K562 (cell line): ENCODE data around the gene ELP1. TPM values are rescaled to one million over a fixed set of nuclear protein-coding genes. Genes with fewer than 3 reads are reported as not detected.

Experiments
- ATAC-seq: fragments of 200-7000 bp; cut with Tn5 transposase; 3 replicates; pipeline ENCODE4 v1.9.1; 2020; ENCODE audit warnings: moderate library complexity
- BruUV-seq: library from RNA; stranded (reverse); fragments of 400-500 nt; replicated peaks from 2 replicates; lab custom pipeline; 2021; lab: Mats Ljungman, UMichigan
- CTCF ChIA-PET: fragments of 300-600 bp; formaldehyde crosslinking; extraction: SDS; loops from one replicate; lab custom pipeline; 2021; ENCODE audit warnings: low intra/inter-chr PET ratio; lab: Yijun Ruan, JAX
- POLR2A ChIA-PET: fragments of 300-600, 350-650 bp; sonication (Branson Sonifier 250); formaldehyde crosslinking; extraction: SDS; loops from one replicate; lab custom pipeline; 2021; ENCODE audit warnings: antibody characterized with exemption, inconsistent platforms; lab: Yijun Ruan, JAX
- DNase-seq, 4 experiments: peaks; one replicate each; pipeline versions ENCODE4 v3.0.0 to v3.0.0-alpha.2; 2011 to 2018; ENCODE audit warnings: low spot score in 3 of 4, mixed read lengths in 3 of 4; ENCODE audit errors: extremely low read depth in 1 of 4
- FAIRE-seq: peaks from 2 replicates; lab custom pipeline; 2011; peaks lifted over from hg19 to GRCh38; lab: Jason Lieb, UNC
- H2AFZ ChIP-seq: 2 replicates; pipeline ENCODE4 v1.6.0; 2011; ENCODE audit warnings: low read depth, low read length, control low read depth, inconsistent platforms
- H3K27ac ChIP-seq: fragments of 200-600 bp; 3 replicates; pipeline ENCODE4 v1.8.0; 2011; ENCODE audit warnings: low read depth, mild to moderate bottlenecking, control low read depth, inconsistent platforms, low read length, moderate library complexity, mixed read lengths; ENCODE audit errors: extremely low read depth
- H3K27me3 ChIP-seq, 2 experiments: fragments of 300-600 bp in 1 of 2; 2 replicates in 1 of 2; 3 replicates in 1 of 2; pipeline versions ENCODE4 v1.6.0 to v1.8.0; 2011; ENCODE audit warnings: inconsistent platforms in 2 of 2, low read length in 2 of 2, mild to moderate bottlenecking in 1 of 2, mixed read lengths in 1 of 2, moderate library complexity in 1 of 2; ENCODE audit not compliant: control insufficient read depth in 2 of 2, insufficient read depth in 2 of 2
- H3K36me3 ChIP-seq: fragments of 300-600 bp; 3 replicates; pipeline ENCODE4 v1.8.0; 2011; ENCODE audit warnings: mild to moderate bottlenecking, low read length, inconsistent platforms; ENCODE audit not compliant: control insufficient read depth, insufficient read depth
- H3K4me1 ChIP-seq, 2 experiments: fragments of 200-600 bp in 1 of 2; replicated peaks in 1 of 2; 2 replicates in 1 of 2; 3 replicates in 1 of 2; pipeline versions ENCODE4 v1.5.1 to v1.8.0; 2011; ENCODE audit warnings: inconsistent platforms in 2 of 2, low read length in 2 of 2, mild to moderate bottlenecking in 1 of 2, mixed read lengths in 1 of 2, moderate library complexity in 1 of 2; ENCODE audit not compliant: control insufficient read depth in 2 of 2, insufficient read depth in 2 of 2
- H3K4me2 ChIP-seq: 2 replicates; pipeline ENCODE4 v1.6.1; 2011; ENCODE audit warnings: low read length, control low read depth, inconsistent platforms, mixed read lengths; ENCODE audit not compliant: insufficient read depth
- H3K4me3 ChIP-seq: fragments of 200-600 bp; sonication (generic), shearing (Covaris generic); 2 replicates; pipeline ENCODE4 v1.5.1; 2016; ENCODE audit warnings: control low read depth, inconsistent platforms
- H3K79me2 ChIP-seq: fragments of 200-600 bp; 3 replicates; pipeline ENCODE4 v1.8.0; 2011; ENCODE audit warnings: low read length, inconsistent platforms; ENCODE audit not compliant: control insufficient read depth, insufficient read depth
- H3K9ac ChIP-seq, 2 experiments: 2 replicates each; pipeline versions ENCODE4 v1.6.0 to v1.6.1; 2011; ENCODE audit warnings: low read depth in 2 of 2, low read length in 2 of 2, control low read depth in 1 of 2, inconsistent platforms in 1 of 2, mild to moderate bottlenecking in 1 of 2, mixed read lengths in 1 of 2; ENCODE audit not compliant: insufficient read depth in 1 of 2
- H3K9me1 ChIP-seq: one replicate; pipeline ENCODE4 v1.6.0; 2011; ENCODE audit warnings: inconsistent platforms, mild to moderate bottlenecking, low read length, moderate library complexity; ENCODE audit not compliant: control insufficient read depth, insufficient read depth
- H3K9me3 ChIP-seq: replicated peaks from 2 replicates; pipeline ENCODE4 v1.5.1; 2011; ENCODE audit warnings: low read depth, low read length, inconsistent platforms; ENCODE audit not compliant: control insufficient read depth, insufficient read depth
- H4K20me1 ChIP-seq: replicated peaks from 2 replicates; pipeline ENCODE4 v1.6.1; 2011; ENCODE audit warnings: low read length, inconsistent platforms, mixed read lengths; ENCODE audit not compliant: control insufficient read depth, insufficient read depth
- ARID3A ChIP-seq: IDR thresholded peaks from 2 replicates; pipeline ENCODE4 v1.6.1; 2012; ENCODE audit warnings: low read depth, low read length, improper control_type of control experiment, borderline replicate concordance
- CBFA2T3 ChIP-seq: fragments of 450-650 bp; IDR thresholded peaks from 2 replicates; pipeline ENCODE4 v1.6.1; 2017
- CTCFL ChIP-seq: IDR thresholded peaks from 2 replicates; pipeline ENCODE4 v1.6.1; 2011; ENCODE audit warnings: borderline replicate concordance, low read depth, mild to moderate bottlenecking, moderate library complexity, low read length; ENCODE audit not compliant: insufficient read depth, poor library complexity, severe bottlenecking
- E2F1 ChIP-seq: sonication (generic); formaldehyde crosslinking; IDR thresholded peaks from 2 replicates; pipeline ENCODE4 v1.8.1; 2023; ENCODE audit warnings: mild to moderate bottlenecking, missing genetic modification reagents, moderate library complexity
- HMGN3 ChIP-seq: IDR thresholded peaks from 2 replicates; pipeline ENCODE4 v1.6.1; 2011; ENCODE audit warnings: borderline replicate concordance, low read depth, mild to moderate bottlenecking, mixed read lengths, low read length; ENCODE audit not compliant: insufficient read length; ENCODE audit errors: extremely low read depth
- HMGXB4 ChIP-seq: sonication (generic); formaldehyde crosslinking; IDR thresholded peaks from 2 replicates; pipeline ENCODE4 v1.8.1; 2023; ENCODE audit warnings: mild to moderate bottlenecking, missing genetic modification reagents
- MTA2 ChIP-seq: fragments of 450-650 bp; IDR thresholded peaks from 2 replicates; pipeline ENCODE4 v1.6.1; 2016; ENCODE audit warnings: low read depth
- PRPF4 ChIP-seq: fragments of 200-400 bp; formaldehyde crosslinking; IDR thresholded peaks from one replicate; pipeline ENCODE4 v1.6.1; 2017; ENCODE audit warnings: low read length, low read depth, mild to moderate bottlenecking; ENCODE audit not compliant: insufficient read depth, poor library complexity, severe bottlenecking
- RFX1 ChIP-seq: fragments of 450-650 bp; IDR thresholded peaks from 2 replicates; pipeline ENCODE4 v1.6.1; 2016; ENCODE audit warnings: mild to moderate bottlenecking, moderate library complexity
- XRCC5 ChIP-seq: fragments of 200-400 bp; formaldehyde crosslinking; IDR thresholded peaks from 2 replicates; pipeline ENCODE4 v1.6.1; 2017; ENCODE audit warnings: low read depth, mild to moderate bottlenecking, low read length
- ZNF592 ChIP-seq: fragments of 450-650 bp; IDR thresholded peaks from 2 replicates; pipeline ENCODE4 v1.6.1; 2017; ENCODE audit warnings: antibody characterized with exemption, mild to moderate bottlenecking
- WGBS: fragments of 100-300 bp; shearing (Covaris generic); methylation state at CpG from one replicate; pipeline ENCODE4 v1.1.6; 2016; ENCODE audit warnings: low coverage, mixed read lengths; ENCODE audit not compliant: insufficient coverage; ENCODE audit errors: missing lambda C conversion rate; 5-methylcytosine and 5-hydroxymethylcytosine counted together
- in situ Hi-C: fragments of 300-500 bp; cut with MboI; formaldehyde crosslinking; loops from 4 replicates; pipeline ENCODE4 v1.15.0; 2018; ENCODE audit warnings: inconsistent platforms, mixed read lengths
- intact Hi-C: fragments of 100-400 bp; cut with micrococcal nuclease; formaldehyde crosslinking; loops from 2 replicates; pipeline ENCODE4 v1.14.2; 2022
- polyA plus RNA-seq, 8 experiments: library from polyadenylated mRNA; depleted of rRNA in 4 of 8; stranded (reverse) in 5 of 8; unstranded in 3 of 8; fragments of >200 nt; fragmentation: Nextera tagmentation in 2 of 8; fragmentation: Illumina TruSeq in 1 of 8; extraction: Ambion mirVana in 2 of 8; extraction: Trizol in 1 of 8; gene quantifications; 2 replicates each; pipeline versions ENCODE4 v1.2.1 to v1.2.3, GENCODE V29; 2011 to 2014; ENCODE audit warnings: inconsistent platforms in 1 of 8, missing spikeins in 1 of 8
- total RNA-seq, 7 experiments: library from RNA; depleted of rRNA in 6 of 7; stranded (reverse); fragments of >200 nt in 6 of 7; fragmentation: Illumina TruSeq in 2 of 7; extraction: Trizol in 2 of 7; gene quantifications; 2 replicates each; pipeline versions ENCODE4 v1.2.1 to v1.2.3, GENCODE V29; 2011 to 2021; ENCODE audit warnings: low replicate concordance in 1 of 7

The ELP1 gene
- total and polyA plus RNA-seq, 9 of the 15 experiments (the other 6 are each of a cell fraction or from before 2014, with no cell fraction given) = 17.0 to 48.6 (median 39.7) TPM

GRCh38 chr9:108845947-108846346 is 88.0 kb downstream of the ELP1 start:
- BruUV-seq = no TSS peak
- CTCF ChIA-PET = no interaction called here
- WGBS = 0% methylated on average over 2 of the region's 2 CpGs
- TF ChIP-seq ARID3A (no peak), CTCFL (no peak), MTA2 (no peak), PRPF4 (no peak), RFX1 (no peak), CBFA2T3 (no peak), E2F1 (no peak), ZNF592 (no peak), HMGN3 (no peak), HMGXB4 (CRISPR knock-in tag) (no peak), XRCC5 (no peak)

More at GRCh38 chr9:108845947-108846346, 88.0 kb downstream of the ELP1 start:
- Histone ChIP-seq H3K4me2 (no peak overlapping the region), H3K9me1 (no peaks in the 10 kb centered on the region), H2AFZ (no peak overlapping the region), H3K4me3 (no peak overlapping the region), H3K27ac (no peak overlapping the region), H4K20me1 (no peaks in the 10 kb centered on the region), H3K9me3 (no peaks in the 10 kb centered on the region), H3K79me2 (no peaks in the 10 kb centered on the region), H3K4me1 (peaks cover 0 to 2% of the 10 kb centered on the region in 2 experiments; a peak in 1 of 5 replicates), H3K36me3 (no peaks in the 10 kb centered on the region), H3K9ac (no peak overlapping the region), H3K27me3 (peaks cover 0 to 4% of the 10 kb centered on the region in 2 experiments; a peak in 1 of 5 replicates)
- FAIRE-seq = no peak
- POLR2A ChIA-PET = no interaction called here
- in situ Hi-C loops (no loop called here), intact Hi-C loops (no loop called here)
- ATAC-seq = no peak
- no peak for DNase-seq
